GM12873 (cell line): ENCODE data around the gene EXD3.

Source experiments
- CTCF ChIP-seq: IDR thresholded peaks from 2 replicates; pipeline ENCODE4 v1.5.1; 2012; ENCODE audit warnings: low read depth, mild to moderate bottlenecking, moderate library complexity, low read length, control low read depth; ENCODE audit not compliant: insufficient read depth; ENCODE audit errors: missing control alignments

EXD3 gene

GRCh38 chr9:137276473-137277328 is 146.3 kb downstream of the EXD3 start:
- no peak for TF ChIP-seq CTCF

GRCh38 chr9:137275588-137276472 is 147.1 kb downstream of the EXD3 start:
- no peak for TF ChIP-seq CTCF

GRCh38 chr9:137275203-137275587 is 147.8 kb downstream of the EXD3 start:
- TF ChIP-seq CTCF, result no peak

- no peak for TF ChIP-seq CTCF
These were observed 149.2 kb downstream of the EXD3 start for GRCh38 chr9:137273611-137274320.

- no peak for TF ChIP-seq CTCF
These were observed 149.9 kb downstream of the EXD3 start for GRCh38 chr9:137273095-137273490.

GRCh38 chr9:137272241-137273094 is 150.5 kb downstream of the EXD3 start:
- no peak for TF ChIP-seq CTCF
